ENCODE measurements around the gene PYROXD2.

- TF ChIP-seq TAF1 (IDR thresholded peaks at IDR 0.05; ENCODE audit: low read depth) (no peak), POLR2AphosphoS5 (IDR thresholded peaks at IDR 0.05) (no peak), EZH2 (IDR thresholded peaks at IDR 0.05; ENCODE audit: borderline replicate concordance, insufficient read depth, low read length, poor library complexity, severe bottlenecking) (no peak), REST (IDR thresholded peaks at IDR 0.05; ENCODE audit: borderline replicate concordance) (no peak), RAD21 (conservative IDR thresholded peaks at IDR 0.05) (no peak)
- TF ChIP-seq, protein P1, sequence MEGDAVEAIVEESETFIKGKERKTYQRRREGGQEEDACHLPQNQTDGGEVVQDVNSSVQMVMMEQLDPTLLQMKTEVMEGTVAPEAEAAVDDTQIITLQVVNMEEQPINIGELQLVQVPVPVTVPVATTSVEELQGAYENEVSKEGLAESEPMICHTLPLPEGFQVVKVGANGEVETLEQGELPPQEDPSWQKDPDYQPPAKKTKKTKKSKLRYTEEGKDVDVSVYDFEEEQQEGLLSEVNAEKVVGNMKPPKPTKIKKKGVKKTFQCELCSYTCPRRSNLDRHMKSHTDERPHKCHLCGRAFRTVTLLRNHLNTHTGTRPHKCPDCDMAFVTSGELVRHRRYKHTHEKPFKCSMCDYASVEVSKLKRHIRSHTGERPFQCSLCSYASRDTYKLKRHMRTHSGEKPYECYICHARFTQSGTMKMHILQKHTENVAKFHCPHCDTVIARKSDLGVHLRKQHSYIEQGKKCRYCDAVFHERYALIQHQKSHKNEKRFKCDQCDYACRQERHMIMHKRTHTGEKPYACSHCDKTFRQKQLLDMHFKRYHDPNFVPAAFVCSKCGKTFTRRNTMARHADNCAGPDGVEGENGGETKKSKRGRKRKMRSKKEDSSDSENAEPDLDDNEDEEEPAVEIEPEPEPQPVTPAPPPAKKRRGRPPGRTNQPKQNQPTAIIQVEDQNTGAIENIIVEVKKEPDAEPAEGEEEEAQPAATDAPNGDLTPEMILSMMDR (IDR thresholded peaks at IDR 0.05; ENCODE audit: poor library complexity, severe bottlenecking): no peak
Observed at GRCh38 chr10:98418665-98419468, 3.9 kb upstream of the PYROXD2 start.

Data from neural cell (in vitro differentiated cells).